Measurements from ENCODE around the gene CNOT2.

The CNOT2 gene

GRCh38 chr12:70242695-70243509 lies at the start of gene CNOT2:
Gene CNOT2, plus strand, starts transcription at chr12:70243433. Its CDS starts 34,794 bp downstream, at chr12:70278227.
- Histone ChIP-seq H3K4me1 (peaks cover 0 to 59% (median 18%) of the 10 kb centered on the region in 4 donors), H3K36me3 (peaks cover 10 to 18% (median 17%) of the 10 kb centered on the region in 3 donors), H3K27me3 (no peaks in the 10 kb centered on the region), H3K27ac (peak within 1 kb of the TSS; percentile 91 to 97), H3K4me3 (peak within 1 kb of the TSS; percentile 67 to 96), H3K9me3 (no peaks in the 10 kb centered on the region)
- DNase-seq: peak; percentile 87 to 93
- TF ChIP-seq CTCF (IDR thresholded peaks at IDR 0.05): peak in 1 of 2 experiments; percentile 8
- intact Hi-C loops (cut with DNase I; ENCODE audit: low total_unique reads): no loop called here

GRCh38 chr12:70194076-70194475 lies 49.2 kb upstream of the CNOT2 start:
- DNase-seq: no peak
- Histone ChIP-seq H3K27me3 (no peaks in the 10 kb centered on the region), H3K36me3 (no peaks in the 10 kb centered on the region), H3K27ac (no peak overlapping the region), H3K4me1 (no peaks in the 10 kb centered on the region), H3K9me3 (no peaks in the 10 kb centered on the region), H3K4me3 (no peak overlapping the region)
- no peak for TF ChIP-seq CTCF (IDR thresholded peaks at IDR 0.05)
- intact Hi-C loops (cut with DNase I; ENCODE audit: low total_unique reads): no loop called here

GRCh38 chr12:70196811-70197281 lies 46.4 kb upstream of the CNOT2 start:
- TF ChIP-seq CTCF (IDR thresholded peaks at IDR 0.05): no peak
- no peak overlapping the region for H3K4me3 ChIP-seq
- intact Hi-C loops (cut with DNase I; ENCODE audit: low total_unique reads): no loop called here
- no peaks in the 10 kb centered on the region for H3K4me1 ChIP-seq
- H3K36me3 ChIP-seq: no peaks in the 10 kb centered on the region
- H3K27me3 ChIP-seq: no peaks in the 10 kb centered on the region
- H3K27ac ChIP-seq: no peak overlapping the region
- H3K9me3 ChIP-seq: no peaks in the 10 kb centered on the region
- DNase-seq: no peak

GRCh38 chr12:70197345-70197744 lies 45.9 kb upstream of the CNOT2 start:
- Histone ChIP-seq H3K27ac (no peak overlapping the region), H3K4me3 (no peak overlapping the region), H3K4me1 (no peaks in the 10 kb centered on the region), H3K9me3 (no peaks in the 10 kb centered on the region), H3K27me3 (no peaks in the 10 kb centered on the region), H3K36me3 (no peaks in the 10 kb centered on the region)
- intact Hi-C loops (cut with DNase I; ENCODE audit: low total_unique reads): no loop called here
- DNase-seq: no peak
- TF ChIP-seq CTCF (IDR thresholded peaks at IDR 0.05): no peak

- TF ChIP-seq CTCF (IDR thresholded peaks at IDR 0.05): no peak
- Histone ChIP-seq H3K27ac (no peak overlapping the region), H3K4me3 (no peak overlapping the region), H3K27me3 (no peaks in the 10 kb centered on the region), H3K36me3 (peaks cover 7 to 27% (median 17%) of the 10 kb centered on the region in 3 donors), H3K4me1 (no peaks in the 10 kb centered on the region), H3K9me3 (peaks cover 0 to 51% (median 4%) of the 10 kb centered on the region in 3 donors)
- no peak for DNase-seq
- intact Hi-C loops (cut with DNase I; ENCODE audit: low total_unique reads): no loop called here
Observed at GRCh38 chr12:70213707-70214106, 29.5 kb upstream of the CNOT2 start.

Measured in tibial artery (tissue), 4 donors.